Prostate gland (tissue), 2 donors: ENCODE data around the gene PERCC1.

Source experiments
- POLR2AphosphoS5 ChIP-seq: sonication (generic); formaldehyde crosslinking; IDR thresholded peaks from one replicate; pipeline ENCODE4 v1.6.1; 2017; ENCODE audit warnings: antibody characterized with exemption
- TF ChIP-seq, protein P1 (sequence below), 4 experiments: fragments of 200-600 bp in 2 of 4; fragments of 450-650 bp in 2 of 4; sonication (generic) in 2 of 4; IDR thresholded peaks; 1 replicate in 3 of 4; 2 replicates in 1 of 4; pipeline ENCODE4 v1.5.1; 2016 to 2019; ENCODE audit warnings: antibody characterized with exemption in 4 of 4, mild to moderate bottlenecking in 2 of 4, moderate library complexity in 2 of 4

DNA sequence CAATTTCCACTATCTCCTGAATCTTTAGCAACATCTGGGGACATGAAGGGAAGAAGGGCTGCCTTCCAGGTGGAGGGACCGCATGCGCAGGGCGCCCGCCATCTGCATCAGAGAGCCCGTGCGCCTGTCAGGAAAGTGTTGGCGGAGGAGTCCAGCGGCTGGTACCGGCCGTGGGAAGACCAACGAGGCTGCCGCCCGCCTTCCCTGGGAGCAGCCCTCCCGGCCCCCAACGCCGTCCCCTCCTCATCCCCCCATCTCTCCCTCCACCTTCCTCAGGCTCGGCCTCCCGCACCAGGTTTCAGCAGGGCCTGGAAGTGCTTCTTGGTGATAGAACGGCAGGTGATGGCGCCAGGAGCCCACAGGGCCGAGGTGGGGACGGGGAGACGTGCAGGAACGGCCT lies 35.2 kb downstream of the PERCC1 start:
- TF ChIP-seq, protein P1, sequence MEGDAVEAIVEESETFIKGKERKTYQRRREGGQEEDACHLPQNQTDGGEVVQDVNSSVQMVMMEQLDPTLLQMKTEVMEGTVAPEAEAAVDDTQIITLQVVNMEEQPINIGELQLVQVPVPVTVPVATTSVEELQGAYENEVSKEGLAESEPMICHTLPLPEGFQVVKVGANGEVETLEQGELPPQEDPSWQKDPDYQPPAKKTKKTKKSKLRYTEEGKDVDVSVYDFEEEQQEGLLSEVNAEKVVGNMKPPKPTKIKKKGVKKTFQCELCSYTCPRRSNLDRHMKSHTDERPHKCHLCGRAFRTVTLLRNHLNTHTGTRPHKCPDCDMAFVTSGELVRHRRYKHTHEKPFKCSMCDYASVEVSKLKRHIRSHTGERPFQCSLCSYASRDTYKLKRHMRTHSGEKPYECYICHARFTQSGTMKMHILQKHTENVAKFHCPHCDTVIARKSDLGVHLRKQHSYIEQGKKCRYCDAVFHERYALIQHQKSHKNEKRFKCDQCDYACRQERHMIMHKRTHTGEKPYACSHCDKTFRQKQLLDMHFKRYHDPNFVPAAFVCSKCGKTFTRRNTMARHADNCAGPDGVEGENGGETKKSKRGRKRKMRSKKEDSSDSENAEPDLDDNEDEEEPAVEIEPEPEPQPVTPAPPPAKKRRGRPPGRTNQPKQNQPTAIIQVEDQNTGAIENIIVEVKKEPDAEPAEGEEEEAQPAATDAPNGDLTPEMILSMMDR (IDR thresholded peaks at IDR 0.05): no peak
- TF ChIP-seq POLR2AphosphoS5: no peak
